Activated T-cell treated with anti-CD3 and anti-CD28 coated beads, Interleukin-2, amount 50 U/mL, for 24 hours (primary cell): ENCODE data around the gene CDH8.

Experiments used
- DNase-seq: peaks from one replicate; pipeline ENCODE4 v3.0.0-alpha.2; 2020
- H3K27ac Mint-ChIP-seq: 2 replicates; pipeline ENCODE4 v1.8.0; 2020; ENCODE audit warnings: mild to moderate bottlenecking, mixed read lengths
- H3K27me3 Mint-ChIP-seq: 2 replicates; pipeline ENCODE4 v1.8.0; 2020; ENCODE audit warnings: mixed read lengths
- H3K36me3 Mint-ChIP-seq: 2 replicates; pipeline ENCODE4 v1.8.0; 2020; ENCODE audit warnings: low read depth, mixed read lengths
- H3K4me1 Mint-ChIP-seq: 2 replicates; pipeline ENCODE4 v1.8.0; 2020; ENCODE audit warnings: low read depth, mixed read lengths
- H3K4me3 Mint-ChIP-seq: 2 replicates; pipeline ENCODE4 v1.8.0; 2020; ENCODE audit warnings: mild to moderate bottlenecking, moderate library complexity, mixed read lengths
- H3K9me3 Mint-ChIP-seq: 2 replicates; pipeline ENCODE4 v1.8.0; 2020; ENCODE audit warnings: mixed read lengths

Gene CDH8

DNA sequence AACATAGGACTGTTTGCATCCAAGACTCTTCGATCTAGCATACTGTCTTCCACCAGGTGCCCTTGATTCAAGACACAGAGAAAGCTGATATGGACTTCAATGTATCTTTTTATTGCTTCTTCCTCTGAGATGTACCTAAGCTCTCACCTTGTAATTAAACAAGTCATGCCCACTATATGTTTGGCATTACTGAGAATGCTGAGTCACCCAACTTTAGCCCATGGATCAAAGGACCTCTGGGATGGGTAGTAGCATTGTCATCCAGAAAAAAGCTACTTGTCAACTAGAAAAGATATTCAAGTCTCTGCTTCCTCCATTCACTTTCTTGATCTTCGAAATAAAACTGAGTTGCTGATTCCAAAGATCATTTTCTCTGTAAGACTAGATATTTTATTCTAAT, 37.8 kb downstream of the CDH8 start:
- no peak overlapping the region for H3K27ac Mint-ChIP-seq
- H3K9me3 Mint-ChIP-seq, result peaks cover 10% of the 10 kb centered on the region
- DNase-seq, result no peak
- H3K4me3 Mint-ChIP-seq, result no peak overlapping the region
- no peaks in the 10 kb centered on the region for H3K27me3 Mint-ChIP-seq
- H3K36me3 Mint-ChIP-seq, result no peaks in the 10 kb centered on the region
- no peaks in the 10 kb centered on the region for H3K4me1 Mint-ChIP-seq

DNA sequence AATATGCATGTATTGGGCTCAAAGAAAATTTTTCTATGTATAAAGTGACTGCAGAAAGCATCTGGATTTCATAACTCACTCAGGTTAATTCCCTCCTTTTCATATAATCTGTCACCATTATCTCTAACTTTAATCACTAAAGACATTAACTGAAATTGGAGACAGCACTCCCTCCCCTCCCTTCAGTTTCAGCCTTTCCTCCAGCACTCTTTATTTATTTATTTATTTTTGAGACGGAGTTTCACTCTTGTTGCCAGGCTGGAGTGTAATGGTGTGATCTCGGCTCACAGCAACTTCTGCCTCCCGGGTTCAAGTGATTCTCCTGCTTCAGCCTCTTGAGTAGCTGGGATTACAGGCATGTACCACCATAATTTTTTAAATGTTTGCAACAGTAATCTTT, 43.1 kb downstream of the CDH8 start:
- Mint-ChIP-seq H3K36me3 (no peaks in the 10 kb centered on the region), H3K4me3 (no peak overlapping the region), H3K4me1 (no peaks in the 10 kb centered on the region), H3K27me3 (no peaks in the 10 kb centered on the region), H3K27ac (no peak overlapping the region), H3K9me3 (peaks cover 10% of the 10 kb centered on the region)
- no peak for DNase-seq

DNA sequence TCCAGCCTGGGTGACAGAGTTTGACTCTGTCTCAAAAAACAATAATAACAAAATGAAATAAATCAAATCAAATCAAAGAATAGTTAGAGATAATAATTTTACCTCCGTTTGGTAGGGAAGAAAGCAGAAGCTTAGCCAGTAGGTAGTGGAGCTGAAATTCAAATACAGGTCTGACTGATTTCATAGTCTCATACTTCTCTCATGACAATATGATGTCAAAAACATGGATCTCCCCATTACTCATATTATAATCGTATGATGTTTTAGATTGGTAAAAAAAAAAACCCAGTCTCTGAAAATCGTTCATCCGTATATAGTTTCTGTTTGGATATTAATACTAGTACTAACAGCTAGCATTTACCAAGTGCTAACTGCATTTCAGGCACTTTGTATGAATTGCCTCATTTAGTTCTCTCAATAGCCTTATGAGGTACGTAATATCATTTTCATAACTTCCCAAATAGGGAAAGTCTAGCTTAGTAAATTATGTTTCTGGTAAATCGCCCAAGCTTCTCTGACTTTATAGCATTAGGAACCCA, 48.7 kb downstream of the CDH8 start:
- Mint-ChIP-seq H3K4me3 (no peak overlapping the region), H3K9me3 (peaks cover 7% of the 10 kb centered on the region), H3K27me3 (no peaks in the 10 kb centered on the region), H3K4me1 (no peaks in the 10 kb centered on the region), H3K27ac (no peak overlapping the region), H3K36me3 (no peaks in the 10 kb centered on the region)
- no peak for DNase-seq

DNA sequence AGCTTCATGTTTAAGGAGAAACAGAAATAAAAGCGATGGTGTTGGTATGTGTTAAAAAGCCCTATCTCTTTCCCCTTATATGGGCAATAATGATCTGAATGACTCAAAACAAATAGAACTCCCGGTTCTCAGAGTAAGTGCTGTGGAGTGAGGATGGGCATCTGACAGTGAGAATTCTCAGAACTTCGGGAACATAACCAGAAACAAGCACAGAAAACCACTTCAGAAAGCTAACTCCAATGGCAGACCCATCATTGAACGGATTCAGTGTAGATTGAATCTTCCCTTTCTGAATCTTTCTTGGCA, 67.2 kb downstream of the CDH8 start:
- Mint-ChIP-seq H3K27me3 (no peaks in the 10 kb centered on the region), H3K4me3 (no peak overlapping the region), H3K36me3 (no peaks in the 10 kb centered on the region), H3K9me3 (peaks cover 30% of the 10 kb centered on the region), H3K27ac (no peak overlapping the region), H3K4me1 (no peaks in the 10 kb centered on the region)
- no peak for DNase-seq

DNA sequence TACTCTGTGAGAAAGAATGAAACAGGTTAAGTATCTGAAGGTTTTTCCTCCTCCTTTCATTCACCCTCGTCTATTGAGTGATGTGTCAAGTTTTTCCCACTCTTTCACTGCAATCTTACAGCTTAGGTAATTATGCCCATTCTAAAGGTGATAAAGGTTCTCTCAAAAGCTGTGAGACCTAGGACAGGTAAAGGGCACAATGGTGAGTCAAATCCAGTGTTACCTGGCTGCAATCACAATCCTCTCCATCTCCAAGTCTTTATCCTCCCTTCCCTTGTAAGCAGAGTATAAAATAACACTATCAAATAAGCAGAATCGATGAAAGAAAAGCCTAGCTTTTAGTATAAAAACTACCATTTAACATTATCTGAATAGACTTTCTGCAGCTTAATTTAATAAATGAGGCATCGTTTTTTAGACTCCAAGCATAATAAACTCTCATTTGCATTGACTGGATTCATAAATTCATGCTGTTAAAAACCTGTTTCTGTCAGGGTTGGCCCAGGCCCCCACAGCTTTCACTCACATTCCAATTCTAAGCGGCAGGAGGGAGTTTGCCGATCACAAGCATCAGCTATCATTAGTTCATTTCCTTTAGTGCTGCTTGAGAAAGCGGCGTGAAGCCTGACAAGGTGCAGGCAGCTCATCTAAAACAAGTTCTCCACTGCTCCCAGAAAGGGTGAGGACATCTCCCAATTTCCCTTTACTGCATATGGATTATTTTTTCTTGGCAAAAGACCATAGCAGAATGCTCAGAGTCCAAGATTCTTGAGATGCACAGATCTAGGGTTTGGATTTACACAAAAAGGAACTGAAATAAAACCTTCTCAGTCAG, 67.8 kb downstream of the CDH8 start:
- Mint-ChIP-seq H3K9me3 (peaks cover 30% of the 10 kb centered on the region), H3K27me3 (no peaks in the 10 kb centered on the region), H3K4me1 (no peaks in the 10 kb centered on the region), H3K4me3 (no peak overlapping the region), H3K36me3 (no peaks in the 10 kb centered on the region), H3K27ac (no peak overlapping the region)
- DNase-seq, result no peak

DNA sequence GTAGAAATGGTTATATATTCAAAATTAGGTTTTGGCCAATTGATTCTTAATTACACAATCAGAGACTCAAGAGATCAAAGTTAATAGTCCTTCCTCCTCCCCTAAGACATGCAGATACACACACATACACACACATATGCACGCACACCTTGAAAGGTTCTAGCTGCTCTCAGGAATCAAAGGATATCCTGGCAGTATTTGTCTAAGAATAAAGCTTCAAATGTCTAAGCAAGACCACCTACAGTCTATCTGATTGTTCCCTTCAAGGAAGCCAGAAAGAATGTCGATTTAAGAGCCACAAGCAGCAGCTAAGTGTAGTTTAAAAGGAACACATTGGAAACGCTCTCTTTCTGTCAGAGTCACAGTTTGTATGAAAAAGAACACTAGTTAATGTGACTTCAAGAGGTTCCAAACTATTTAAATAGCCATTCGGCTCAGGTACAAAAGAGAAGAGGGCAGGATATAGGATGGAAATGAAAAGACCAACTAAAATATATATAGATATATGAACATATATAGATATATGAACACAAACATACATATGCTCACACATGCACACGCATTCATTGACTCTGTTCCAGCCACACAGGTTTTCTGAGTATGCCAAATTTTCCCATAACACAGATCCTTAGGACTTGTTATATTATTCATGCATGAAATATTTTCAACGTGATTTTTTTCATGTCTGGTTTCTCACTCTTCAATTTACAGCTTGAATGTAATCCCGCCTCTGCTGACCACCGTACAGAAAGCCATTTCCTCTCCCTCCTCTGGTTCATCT, 79.0 kb downstream of the CDH8 start:
- Mint-ChIP-seq H3K27me3 (no peaks in the 10 kb centered on the region), H3K4me1 (no peaks in the 10 kb centered on the region), H3K4me3 (no peak overlapping the region), H3K9me3 (peaks cover 36% of the 10 kb centered on the region), H3K27ac (no peak overlapping the region), H3K36me3 (no peaks in the 10 kb centered on the region)
- no peak for DNase-seq

DNA sequence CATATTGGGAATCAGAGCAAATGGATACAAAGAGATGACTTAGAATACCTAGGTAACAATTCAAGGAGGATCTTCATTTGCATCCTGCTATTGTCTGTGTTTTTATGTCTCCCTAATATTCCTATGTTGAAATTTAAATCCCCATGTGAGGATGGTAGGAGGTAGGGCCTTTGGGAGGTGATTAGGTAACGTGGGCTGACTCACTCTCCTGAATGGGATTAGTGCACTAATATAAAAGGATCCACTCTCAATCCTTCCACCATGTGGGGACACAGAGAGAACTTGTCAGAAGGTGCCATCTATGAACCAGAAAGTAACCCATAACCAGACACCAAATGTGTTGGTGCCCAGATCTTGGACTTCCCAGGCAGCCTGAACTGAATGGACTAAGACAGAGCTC, 83.4 kb downstream of the CDH8 start:
- no peak overlapping the region for H3K4me3 Mint-ChIP-seq

DNA sequence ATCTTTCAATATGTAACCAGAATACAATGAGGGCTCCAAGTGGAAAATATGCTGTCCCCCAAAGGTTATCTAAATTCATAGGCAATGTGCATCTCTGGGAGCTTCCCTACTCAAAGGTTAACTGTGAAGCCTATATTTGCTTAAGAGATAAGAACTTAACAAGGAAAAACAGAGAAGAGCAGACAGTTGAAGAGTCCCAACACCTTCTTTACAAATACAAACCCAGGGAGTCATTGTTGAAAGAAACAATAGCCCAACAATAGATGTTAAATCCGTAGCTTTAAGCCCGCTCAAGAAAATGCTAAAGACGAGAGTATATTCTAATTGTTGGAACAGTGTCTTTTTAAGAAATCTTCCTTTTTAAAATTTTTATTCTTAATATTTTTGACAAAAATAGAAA, 87.8 kb downstream of the CDH8 start:
- Mint-ChIP-seq H3K4me1 (no peaks in the 10 kb centered on the region), H3K4me3 (no peak overlapping the region), H3K9me3 (peaks cover 26% of the 10 kb centered on the region), H3K36me3 (no peaks in the 10 kb centered on the region), H3K27ac (no peak overlapping the region), H3K27me3 (no peaks in the 10 kb centered on the region)
- DNase-seq, result no peak

More for the DNA sequence above, 83.4 kb downstream of the CDH8 start:
- no peaks in the 10 kb centered on the region for H3K4me1 Mint-ChIP-seq
- DNase-seq, result no peak
- H3K9me3 Mint-ChIP-seq, result peaks cover 34% of the 10 kb centered on the region
- no peaks in the 10 kb centered on the region for H3K27me3 Mint-ChIP-seq
- no peak overlapping the region for H3K27ac Mint-ChIP-seq
- H3K36me3 Mint-ChIP-seq, result no peaks in the 10 kb centered on the region

DNA sequence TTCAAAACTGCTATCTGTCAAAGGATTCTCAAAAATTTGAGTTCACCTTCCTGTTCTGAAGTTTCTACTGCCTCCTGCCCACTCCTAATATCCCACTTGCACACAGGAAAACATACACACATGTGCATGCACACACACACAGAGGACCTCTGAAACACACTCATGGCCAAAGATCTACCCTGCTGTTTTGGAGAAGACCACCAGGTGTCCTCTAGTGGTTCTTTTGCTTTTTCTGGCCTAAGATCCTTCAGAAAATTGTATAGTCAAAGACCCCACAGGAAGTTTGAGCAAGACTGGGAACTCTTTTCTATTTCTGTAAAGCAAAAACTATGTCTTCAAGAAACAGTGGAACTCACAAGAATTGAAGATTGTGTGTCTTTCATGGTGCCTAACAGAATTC, 90.2 kb downstream of the CDH8 start:
- no peak overlapping the region for H3K27ac Mint-ChIP-seq
- H3K9me3 Mint-ChIP-seq, result peaks cover 21% of the 10 kb centered on the region
- no peaks in the 10 kb centered on the region for H3K4me1 Mint-ChIP-seq
- no peaks in the 10 kb centered on the region for H3K27me3 Mint-ChIP-seq
- no peak for DNase-seq
- no peak overlapping the region for H3K4me3 Mint-ChIP-seq
- H3K36me3 Mint-ChIP-seq, result no peaks in the 10 kb centered on the region

DNA sequence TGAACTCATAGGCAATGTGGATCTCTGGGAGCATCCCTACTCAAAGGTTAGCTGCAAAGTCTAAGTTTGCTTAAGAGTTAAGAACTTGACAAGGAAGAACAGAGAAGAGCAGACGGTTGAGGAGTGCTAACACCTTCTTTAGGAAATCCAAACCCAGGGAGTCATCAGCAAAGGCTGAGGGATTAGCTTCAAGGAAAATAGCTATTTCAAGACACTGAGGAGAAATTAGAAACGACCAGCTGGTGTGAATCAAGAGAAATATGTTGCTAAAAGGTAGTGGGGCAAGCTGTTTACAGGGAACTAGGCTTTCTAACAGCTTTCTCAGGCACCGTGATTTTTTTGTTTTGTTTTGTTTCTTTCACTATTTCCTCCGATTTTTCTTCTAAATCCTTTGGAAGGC, 90.7 kb downstream of the CDH8 start:
- Mint-ChIP-seq H3K9me3 (peaks cover 26% of the 10 kb centered on the region), H3K4me3 (no peak overlapping the region), H3K27ac (no peak overlapping the region), H3K4me1 (no peaks in the 10 kb centered on the region), H3K36me3 (no peaks in the 10 kb centered on the region), H3K27me3 (no peaks in the 10 kb centered on the region)
- DNase-seq, result no peak

DNA sequence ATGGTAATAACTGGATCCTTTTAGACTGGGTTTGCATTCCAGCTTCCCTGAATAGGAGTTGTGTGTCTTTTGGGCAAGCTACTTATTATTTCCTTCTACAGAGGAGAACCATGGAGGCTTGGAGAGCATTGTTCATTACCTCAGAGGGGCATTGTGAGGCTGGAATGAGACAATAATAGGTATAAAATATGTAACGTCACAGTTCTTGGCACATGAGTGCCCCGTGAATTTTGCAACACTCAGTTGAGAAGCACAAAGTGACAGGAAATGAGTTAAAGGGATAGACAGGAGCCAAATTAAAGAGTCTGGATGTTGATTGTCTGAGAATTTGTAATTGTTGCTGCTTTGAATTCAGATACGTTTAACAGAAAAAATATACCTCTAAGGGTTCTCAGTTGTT, 92.2 kb downstream of the CDH8 start:
- no peak for DNase-seq
- no peaks in the 10 kb centered on the region for H3K27me3 Mint-ChIP-seq
- H3K36me3 Mint-ChIP-seq, result no peaks in the 10 kb centered on the region
- H3K4me3 Mint-ChIP-seq, result no peak overlapping the region
- no peak overlapping the region for H3K27ac Mint-ChIP-seq
- no peaks in the 10 kb centered on the region for H3K4me1 Mint-ChIP-seq
- peaks cover 23% of the 10 kb centered on the region for H3K9me3 Mint-ChIP-seq

DNA sequence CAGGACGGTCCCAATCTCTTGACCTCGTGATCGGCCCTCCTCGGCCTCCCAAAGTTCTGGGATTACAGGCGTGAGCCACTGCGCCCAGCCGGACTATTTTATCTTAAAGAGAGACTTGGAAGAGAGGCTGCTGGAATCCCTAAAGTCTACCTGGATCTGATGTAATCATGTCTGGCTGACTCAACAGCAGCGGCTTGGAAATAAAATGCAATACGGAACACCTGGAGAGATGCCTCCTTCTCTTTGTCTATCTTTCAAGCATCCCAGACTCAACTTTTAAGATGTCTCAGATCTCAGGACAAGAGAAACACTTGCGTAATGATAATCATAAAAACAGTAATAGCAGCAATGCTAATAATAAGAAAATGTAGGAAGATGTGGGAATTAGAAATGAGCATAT, 95.6 kb downstream of the CDH8 start:
- Mint-ChIP-seq H3K27ac (no peak overlapping the region), H3K9me3 (peaks cover 22% of the 10 kb centered on the region)

DNA sequence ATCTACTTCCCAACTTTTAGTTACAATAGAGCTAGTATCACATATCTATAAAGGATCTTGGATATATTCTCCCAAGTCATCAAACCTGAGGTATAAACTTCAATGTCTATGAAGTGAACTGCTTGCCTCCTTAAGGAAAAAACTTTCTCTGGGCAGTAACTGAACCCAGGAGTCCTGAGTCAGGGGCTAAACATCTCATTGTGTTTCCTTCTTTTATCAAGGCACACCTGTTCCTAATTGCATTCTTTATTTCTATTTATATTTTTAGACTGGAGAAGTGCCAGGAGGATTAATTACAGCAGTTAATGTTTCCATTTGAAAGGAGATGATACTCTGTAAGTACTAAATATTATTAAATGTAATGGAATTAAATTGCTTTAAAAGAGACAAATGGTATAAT, 98.6 kb downstream of the CDH8 start:
- no peaks in the 10 kb centered on the region for H3K4me1 Mint-ChIP-seq
- peaks cover 23% of the 10 kb centered on the region for H3K9me3 Mint-ChIP-seq
- DNase-seq, result no peak
- no peak overlapping the region for H3K4me3 Mint-ChIP-seq
- H3K27me3 Mint-ChIP-seq, result no peaks in the 10 kb centered on the region
- H3K27ac Mint-ChIP-seq, result no peak overlapping the region
- H3K36me3 Mint-ChIP-seq, result no peaks in the 10 kb centered on the region

More for the DNA sequence above, 95.6 kb downstream of the CDH8 start:
- Mint-ChIP-seq H3K4me1 (no peaks in the 10 kb centered on the region), H3K27me3 (no peaks in the 10 kb centered on the region), H3K4me3 (no peak overlapping the region), H3K36me3 (no peaks in the 10 kb centered on the region)
- no peak for DNase-seq

DNA sequence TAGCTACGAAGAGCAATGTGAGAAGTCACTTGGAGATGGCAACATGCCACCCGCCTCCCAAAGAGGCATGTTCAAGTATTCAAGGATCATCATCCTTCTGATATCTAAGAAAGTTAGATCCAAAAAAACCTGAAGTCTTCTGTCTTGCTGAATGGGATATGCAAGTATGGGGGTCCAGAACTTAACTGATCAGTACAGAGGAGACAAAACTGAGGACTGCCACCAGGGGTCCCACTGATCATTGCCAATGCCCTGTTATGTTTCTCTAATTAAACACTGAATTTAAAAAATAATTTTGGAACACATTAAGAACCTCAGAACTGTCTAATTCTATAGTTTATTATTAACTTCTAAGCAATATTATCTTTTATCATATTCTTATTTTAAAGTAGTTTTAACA, 99.7 kb downstream of the CDH8 start:
- peaks cover 19% of the 10 kb centered on the region for H3K9me3 Mint-ChIP-seq

DNA sequence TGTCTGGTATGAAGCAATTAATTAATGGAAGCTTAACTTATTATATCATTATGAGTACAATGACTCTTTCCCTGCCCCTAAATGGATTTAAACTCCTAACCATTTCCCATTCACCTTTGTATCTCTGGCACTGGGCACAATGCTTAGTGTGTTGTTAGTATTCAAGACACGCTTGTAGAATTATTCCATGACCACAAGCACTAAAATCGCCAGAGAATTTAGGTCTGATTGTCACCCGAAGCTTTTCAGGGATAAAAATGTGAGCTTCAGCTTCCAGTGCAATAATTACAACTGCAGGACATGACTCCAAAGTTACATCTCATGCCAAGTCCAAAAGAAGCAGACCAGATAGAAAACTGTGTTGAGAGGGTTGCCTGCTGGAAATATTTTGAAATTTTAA, 101.6 kb downstream of the CDH8 start:
- no peaks in the 10 kb centered on the region for H3K36me3 Mint-ChIP-seq
- no peak overlapping the region for H3K27ac Mint-ChIP-seq
- no peak for DNase-seq
- no peaks in the 10 kb centered on the region for H3K4me1 Mint-ChIP-seq
- no peak overlapping the region for H3K4me3 Mint-ChIP-seq
- H3K9me3 Mint-ChIP-seq, result peaks cover 12% of the 10 kb centered on the region
- H3K27me3 Mint-ChIP-seq, result no peaks in the 10 kb centered on the region

More for the DNA sequence above, 99.7 kb downstream of the CDH8 start:
- H3K27ac Mint-ChIP-seq, result no peak overlapping the region
- H3K27me3 Mint-ChIP-seq, result no peaks in the 10 kb centered on the region
- no peaks in the 10 kb centered on the region for H3K4me1 Mint-ChIP-seq
- no peak for DNase-seq
- no peak overlapping the region for H3K4me3 Mint-ChIP-seq
- H3K36me3 Mint-ChIP-seq, result no peaks in the 10 kb centered on the region
